Measurements from ENCODE around the gene CDK18.

DNA sequence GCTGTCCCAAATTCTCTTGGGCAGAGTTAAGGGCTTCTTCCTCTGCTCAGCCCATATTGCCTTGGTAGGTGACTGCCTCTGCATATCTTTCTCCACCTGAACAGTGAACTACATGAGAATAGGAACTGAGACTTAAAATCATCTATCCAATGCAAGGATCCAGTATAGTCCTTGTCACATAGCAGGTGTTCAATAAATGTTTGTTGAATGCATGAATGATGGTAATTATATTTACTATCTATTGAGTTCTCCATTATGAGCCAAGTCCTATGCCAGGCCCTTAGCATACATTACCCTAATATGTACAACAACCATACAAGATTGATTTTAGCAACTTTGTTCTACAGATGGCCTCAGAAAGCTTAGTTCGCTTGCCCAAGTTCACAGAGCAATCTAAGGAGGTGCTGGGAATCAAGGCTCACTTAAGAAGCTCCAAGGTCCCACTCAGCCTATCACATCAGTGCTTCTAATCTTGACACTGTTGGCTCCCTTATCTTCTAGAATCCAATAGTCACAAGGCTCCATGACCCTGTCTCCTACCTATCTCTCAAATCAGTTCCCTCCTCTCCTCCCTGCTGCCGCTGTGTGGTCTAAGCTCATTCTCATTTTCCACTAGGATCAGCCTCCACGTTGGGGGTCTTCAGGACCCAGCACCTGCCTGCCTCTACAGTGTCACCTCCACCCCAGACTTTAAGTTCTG, 2.2 kb upstream of the CDK18 start:
- TF ChIP-seq, protein P1, sequence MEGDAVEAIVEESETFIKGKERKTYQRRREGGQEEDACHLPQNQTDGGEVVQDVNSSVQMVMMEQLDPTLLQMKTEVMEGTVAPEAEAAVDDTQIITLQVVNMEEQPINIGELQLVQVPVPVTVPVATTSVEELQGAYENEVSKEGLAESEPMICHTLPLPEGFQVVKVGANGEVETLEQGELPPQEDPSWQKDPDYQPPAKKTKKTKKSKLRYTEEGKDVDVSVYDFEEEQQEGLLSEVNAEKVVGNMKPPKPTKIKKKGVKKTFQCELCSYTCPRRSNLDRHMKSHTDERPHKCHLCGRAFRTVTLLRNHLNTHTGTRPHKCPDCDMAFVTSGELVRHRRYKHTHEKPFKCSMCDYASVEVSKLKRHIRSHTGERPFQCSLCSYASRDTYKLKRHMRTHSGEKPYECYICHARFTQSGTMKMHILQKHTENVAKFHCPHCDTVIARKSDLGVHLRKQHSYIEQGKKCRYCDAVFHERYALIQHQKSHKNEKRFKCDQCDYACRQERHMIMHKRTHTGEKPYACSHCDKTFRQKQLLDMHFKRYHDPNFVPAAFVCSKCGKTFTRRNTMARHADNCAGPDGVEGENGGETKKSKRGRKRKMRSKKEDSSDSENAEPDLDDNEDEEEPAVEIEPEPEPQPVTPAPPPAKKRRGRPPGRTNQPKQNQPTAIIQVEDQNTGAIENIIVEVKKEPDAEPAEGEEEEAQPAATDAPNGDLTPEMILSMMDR (IDR thresholded peaks at IDR 0.05), result no peak
- TF ChIP-seq POLR2A (IDR thresholded peaks at IDR 0.05), result no peak
